ENCODE results near the gene SDC3. TPM values are rescaled to one million over a fixed set of nuclear protein-coding genes. Genes with fewer than 3 reads are reported as not detected.

Gene SDC3
- total RNA-seq, 1 experiment from 2014 or later: 10.0 TPM

GRCh38 chr1:30912913-30913652, 4.5 kb upstream of the SDC3 start:
- H3K9me3 ChIP-seq (ENCODE audit: low read length): no peaks in the 10 kb centered on the region
- no peak overlapping the region for H3K4me2 ChIP-seq (ENCODE audit: low read length)
- H3K4me3 ChIP-seq (ENCODE audit: low read length): no peak overlapping the region
- peaks cover 4% of the 10 kb centered on the region for H3K4me1 ChIP-seq (ENCODE audit: insufficient read depth, low read length)
- CTCF ChIA-PET: interaction anchor here (1.0 kb wide), 1 partner anchor 195 kb away, joined by 3 read pairs; no protein-coding TSS in a partner anchor
- intact Hi-C loops (cut with micrococcal nuclease): no loop called here
- POLR2A ChIA-PET (ENCODE audit: unreplicated experiment): no interaction called here
- no peak overlapping the region for H3K9ac ChIP-seq (ENCODE audit: low read length)
- ATAC-seq: no peak
- H2AFZ ChIP-seq (ENCODE audit: low read length): no peak overlapping the region
- H3K9me2 ChIP-seq (replicated peaks; ENCODE audit: low read length): no peaks in the 10 kb centered on the region
- BruUV-seq (replicated peaks): no TSS peak
- H4K20me1 ChIP-seq (ENCODE audit: low read length): no peaks in the 10 kb centered on the region
- H3K36me3 ChIP-seq (ENCODE audit: low read depth, low read length): no peaks in the 10 kb centered on the region; the same call in 1 of the 2 replicates
- no peak overlapping the region for H3K27ac ChIP-seq (ENCODE audit: low read length)
- H3K79me2 ChIP-seq (ENCODE audit: low read length): no peaks in the 10 kb centered on the region
- no peak for DNase-seq
- H3K27me3 ChIP-seq (ENCODE audit: low read length): no peaks in the 10 kb centered on the region
- TF ChIP-seq EZH2 (IDR thresholded peaks at IDR 0.05; ENCODE audit: low read length, unreplicated experiment) (no peak), EZH2phosphoT487 (IDR thresholded peaks at IDR 0.05; ENCODE audit: borderline replicate concordance, low read length) (no peak), CTCF (conservative IDR thresholded peaks at IDR 0.05; ENCODE audit: low read depth, low read length) (no peak)
- no peaks in the 10 kb centered on the region for H3F3A ChIP-seq (ENCODE audit: low read length, unreplicated experiment)

- Histone ChIP-seq H3K4me2 (ENCODE audit: low read length) (no peak overlapping the region), H3K79me2 (ENCODE audit: low read length) (peaks cover 4% of the 10 kb centered on the region; the same call in 1 of the 2 replicates), H3K27me3 (ENCODE audit: low read length) (no peaks in the 10 kb centered on the region), H3F3A (ENCODE audit: low read length, unreplicated experiment) (no peaks in the 10 kb centered on the region), H3K36me3 (ENCODE audit: low read depth, low read length) (no peaks in the 10 kb centered on the region; the same call in 1 of the 2 replicates), H3K9ac (ENCODE audit: low read length) (no peak overlapping the region), H2AFZ (ENCODE audit: low read length) (no peak overlapping the region), H3K9me2 (replicated peaks; ENCODE audit: low read length) (no peaks in the 10 kb centered on the region), H3K4me1 (ENCODE audit: insufficient read depth, low read length) (peaks cover 10% of the 10 kb centered on the region), H3K4me3 (ENCODE audit: low read length) (no peak overlapping the region), H3K27ac (ENCODE audit: low read length) (no peak overlapping the region), H3K9me3 (ENCODE audit: low read length) (no peaks in the 10 kb centered on the region), H4K20me1 (ENCODE audit: low read length) (no peaks in the 10 kb centered on the region)
- no peak for DNase-seq
- ATAC-seq: no peak
- TF ChIP-seq EZH2 (IDR thresholded peaks at IDR 0.05; ENCODE audit: low read length, unreplicated experiment) (no peak), CTCF (conservative IDR thresholded peaks at IDR 0.05; ENCODE audit: low read depth, low read length) (no peak), EZH2phosphoT487 (IDR thresholded peaks at IDR 0.05; ENCODE audit: borderline replicate concordance, low read length) (no peak)
- BruUV-seq (replicated peaks): no TSS peak
- CTCF ChIA-PET: interaction anchor here (0.6 kb wide), 1 partner anchor 111 kb away, joined by 3 read pairs; no protein-coding TSS in a partner anchor
- intact Hi-C loops (cut with micrococcal nuclease): no loop called here
- POLR2A ChIA-PET (ENCODE audit: unreplicated experiment): no interaction called here
These were observed 3.7 kb upstream of the SDC3 start for GRCh38 chr1:30912224-30912623.
